ENCODE results near the gene DLGAP4. TPM values are rescaled to one million over a fixed set of nuclear protein-coding genes. Genes with fewer than 3 reads are reported as not detected.

The DLGAP4 gene
- total RNA-seq, 4 donors from 2014 or later = 18.8 to 46.7 (median 45.0) TPM

GRCh38 chr20:36571564-36572504, 265.7 kb downstream of the DLGAP4 start:
- TF ChIP-seq CTCF (IDR thresholded peaks at IDR 0.05 in 4 of 5, conservative IDR thresholded peaks at IDR 0.05 in 1 of 5) = no peak
- no peak for TF ChIP-seq POLR2A (IDR thresholded peaks at IDR 0.05)
- ATAC-seq (no peak), DNase-seq (no peak)
- peaks cover 7 to 18% of the 10 kb centered on the region in 2 donors for H3K4me1 ChIP-seq
- peak overlapping the region; percentile 69 to 83 (median 75) for H3K27ac ChIP-seq
- intact Hi-C loops (cut with DNase I; ENCODE audit: low total_unique reads) (no loop called here), in situ Hi-C loops (cut with MboI; ENCODE audit: low sequenced_read_pairs in 4 of 4) (no loop called here)
- peaks cover 10 to 19% (median 16%) of the 10 kb centered on the region in 3 donors for H3K27me3 ChIP-seq
- no peak overlapping the region for H3K4me3 ChIP-seq
- H3K36me3 ChIP-seq = no peaks in the 10 kb centered on the region
- H3K9me3 ChIP-seq = no peaks in the 10 kb centered on the region

- H3K4me3 ChIP-seq = peak overlapping the region; percentile 68 to 89 (median 72)
- peaks cover 7 to 18% of the 10 kb centered on the region in 2 donors for H3K4me1 ChIP-seq
- in situ Hi-C loops (cut with MboI; ENCODE audit: low sequenced_read_pairs in 4 of 4) (no loop called here), intact Hi-C loops (cut with DNase I; ENCODE audit: low total_unique reads) (no loop called here)
- H3K36me3 ChIP-seq = no peaks in the 10 kb centered on the region
- peaks cover 10 to 19% (median 16%) of the 10 kb centered on the region in 3 donors for H3K27me3 ChIP-seq
- ATAC-seq (no peak), DNase-seq (no peak)
- no peak for TF ChIP-seq POLR2A (IDR thresholded peaks at IDR 0.05)
- no peak for TF ChIP-seq CTCF (IDR thresholded peaks at IDR 0.05 in 4 of 5, conservative IDR thresholded peaks at IDR 0.05 in 1 of 5)
- peak overlapping the region; percentile 69 to 83 (median 75) for H3K27ac ChIP-seq
- H3K9me3 ChIP-seq = no peaks in the 10 kb centered on the region
These were observed 266.6 kb downstream of the DLGAP4 start for GRCh38 chr20:36572701-36573102.

- intact Hi-C loops (cut with DNase I; ENCODE audit: low total_unique reads) = no loop called here
- peak within 1 kb of the TSS; percentile 68 to 89 (median 72) for H3K4me3 ChIP-seq
- peak; percentile 61 to 67 for ATAC-seq
- in situ Hi-C loops (cut with MboI; ENCODE audit: low sequenced_read_pairs in 4 of 4) = no loop called here
- no peaks in the 10 kb centered on the region for H3K36me3 ChIP-seq
- TF ChIP-seq POLR2A (IDR thresholded peaks at IDR 0.05) = peak; percentile 32 to 59
- TF ChIP-seq CTCF (IDR thresholded peaks at IDR 0.05 in 4 of 5, conservative IDR thresholded peaks at IDR 0.05 in 1 of 5) = no peak
- peak; percentile 47 to 50 for DNase-seq
- H3K9me3 ChIP-seq = no peaks in the 10 kb centered on the region
- peak within 1 kb of the TSS; percentile 69 to 83 (median 75) for H3K27ac ChIP-seq
- peaks cover 10 to 19% (median 16%) of the 10 kb centered on the region in 3 donors for H3K27me3 ChIP-seq
- peaks cover 7 to 18% of the 10 kb centered on the region in 2 donors for H3K4me1 ChIP-seq
These were observed 267.1 kb downstream of the DLGAP4 start, which contains the start of gene TGIF2 for GRCh38 chr20:36573103-36573797. TGIF2 (plus strand) TSS chr20:36573597; CDS start chr20:36578775, 5,178 bp downstream.

GRCh38 chr20:36573798-36574365, 267.7 kb downstream of the DLGAP4 start:
- DNase-seq (no peak), ATAC-seq (peak in 1 of 2 donors; percentile 17)
- intact Hi-C loops (cut with DNase I; ENCODE audit: low total_unique reads) = loop anchor here (2.0 kb wide), 1 partner anchor 31 kb away; the partner anchor contains the start of gene RAB5IF
- no peaks in the 10 kb centered on the region for H3K36me3 ChIP-seq
- peak overlapping the region; percentile 68 to 89 (median 72) for H3K4me3 ChIP-seq
- in situ Hi-C loops (cut with MboI; ENCODE audit: low sequenced_read_pairs in 4 of 4) = no loop called here
- H3K9me3 ChIP-seq = no peaks in the 10 kb centered on the region
- TF ChIP-seq CTCF (IDR thresholded peaks at IDR 0.05 in 4 of 5, conservative IDR thresholded peaks at IDR 0.05 in 1 of 5) = no peak
- TF ChIP-seq POLR2A (IDR thresholded peaks at IDR 0.05) = no peak
- peaks cover 7 to 18% of the 10 kb centered on the region in 2 donors for H3K4me1 ChIP-seq
- peaks cover 10 to 19% (median 16%) of the 10 kb centered on the region in 3 donors for H3K27me3 ChIP-seq
- H3K27ac ChIP-seq = peak overlapping the region; percentile 69 to 83 (median 75)

Data from gastrocnemius medialis (tissue), 4 donors.